ENCODE data around the gene LMNTD1.
A peak's percentile ranks its signal among the peaks of the same experiment; 100 is the strongest.

Gene LMNTD1

GRCh38 chr12:25459541-25459951, 93.5 kb downstream of the LMNTD1 start:
- H3K4me3 ChIP-seq (replicated peaks in 1 of 2; ENCODE audit: low read depth in 2 of 2, low read length in 2 of 2), result no peak overlapping the region
- no peak for DNase-seq (ENCODE audit: low read depth in 2 of 2)
- no peak for TF ChIP-seq CTCF (IDR thresholded peaks at IDR 0.05; ENCODE audit: low read depth, low read length)

GRCh38 chr12:25458047-25458552, 95.0 kb downstream of the LMNTD1 start:
- H3K4me3 ChIP-seq (replicated peaks in 1 of 2; ENCODE audit: low read depth in 2 of 2, low read length in 2 of 2), result peak overlapping the region in 1 of 2 donors; percentile 12

GRCh38 chr12:25456474-25456873, 96.6 kb downstream of the LMNTD1 start:
- TF ChIP-seq CTCF (IDR thresholded peaks at IDR 0.05; ENCODE audit: low read depth, low read length), result no peak
- no peak overlapping the region for H3K4me3 ChIP-seq (replicated peaks in 1 of 2; ENCODE audit: low read depth in 2 of 2, low read length in 2 of 2)
- DNase-seq (ENCODE audit: low read depth in 2 of 2), result no peak

More at GRCh38 chr12:25458047-25458552, 95.0 kb downstream of the LMNTD1 start:
- no peak for TF ChIP-seq CTCF (IDR thresholded peaks at IDR 0.05; ENCODE audit: low read depth, low read length)
- peak; percentile 81 to 92 for DNase-seq (ENCODE audit: low read depth in 2 of 2)

GRCh38 chr12:25455696-25456095, 97.4 kb downstream of the LMNTD1 start:
- no peak overlapping the region for H3K4me3 ChIP-seq (replicated peaks in 1 of 2; ENCODE audit: low read depth in 2 of 2, low read length in 2 of 2)
- no peak for TF ChIP-seq CTCF (IDR thresholded peaks at IDR 0.05; ENCODE audit: low read depth, low read length)
- no peak for DNase-seq (ENCODE audit: low read depth in 2 of 2)

- H3K4me3 ChIP-seq (replicated peaks in 1 of 2; ENCODE audit: low read depth in 2 of 2, low read length in 2 of 2), result no peak overlapping the region
- TF ChIP-seq CTCF (IDR thresholded peaks at IDR 0.05; ENCODE audit: low read depth, low read length), result no peak
- no peak for DNase-seq (ENCODE audit: low read depth in 2 of 2)
These were observed 104.1 kb downstream of the LMNTD1 start for GRCh38 chr12:25449007-25449406.

- no peak for DNase-seq (ENCODE audit: low read depth in 2 of 2)
- no peak for TF ChIP-seq CTCF (IDR thresholded peaks at IDR 0.05; ENCODE audit: low read depth, low read length)
- H3K4me3 ChIP-seq (replicated peaks in 1 of 2; ENCODE audit: low read depth in 2 of 2, low read length in 2 of 2), result no peak overlapping the region
These were observed 106.0 kb downstream of the LMNTD1 start for GRCh38 chr12:25447046-25447445.

GRCh38 chr12:25438638-25439037, 114.4 kb downstream of the LMNTD1 start:
- TF ChIP-seq CTCF (IDR thresholded peaks at IDR 0.05; ENCODE audit: low read depth, low read length), result no peak
- peak in 1 of 2 donors; percentile 45 for DNase-seq (ENCODE audit: low read depth in 2 of 2)
- no peak overlapping the region for H3K4me3 ChIP-seq (replicated peaks in 1 of 2; ENCODE audit: low read depth in 2 of 2, low read length in 2 of 2)
